ENCODE results near the gene MRPL36.
"Not testable (repeated sequence)": the region's sequence is repeated elsewhere in the genome, so short reads cannot be mapped to it uniquely, and the experiment has no call there.

Gene MRPL36

GRCh38 chr5:1820381-1820780 is 20.7 kb upstream of the MRPL36 start:
- Histone ChIP-seq H3K4me3 (no peak overlapping the region), H3K27ac (no peak overlapping the region), H3K9ac (no peak overlapping the region), H3K9me3 (replicated peaks in 1 of 11) (peaks cover 0 to 13% (median 7%) of the 10 kb centered on the region in 11 experiments; a peak in 8 of 22 replicates), H3K27me3 (peaks cover 0 to 7% (median 0%) of the 10 kb centered on the region in 11 experiments; a peak in 1 of 22 replicates), H3K4me2 (no peak overlapping the region), H4K20me1 (peaks cover 0 to 71% (median 38%) of the 10 kb centered on the region in 11 experiments; a peak in 17 of 22 replicates), H3K36me3 (peaks cover 82 to 100% (median 97%) of the 10 kb centered on the region in 11 experiments), H3K4me1 (no peaks in the 10 kb centered on the region; a peak in 1 of 20 replicates)
- TF ChIP-seq Cebpa-rat (IDR thresholded peaks at IDR 0.05), result no peak

GRCh38 chr5:1819458-1819857 is 19.8 kb upstream of the MRPL36 start:
- H3K9me3 ChIP-seq (replicated peaks in 1 of 11), result peaks cover 0 to 13% (median 7%) of the 10 kb centered on the region in 11 experiments; a peak in 8 of 22 replicates
- H3K36me3 ChIP-seq, result peaks cover 86 to 100% (median 99%) of the 10 kb centered on the region in 11 experiments
- no peak overlapping the region for H3K27ac ChIP-seq
- H3K4me1 ChIP-seq, result no peaks in the 10 kb centered on the region; a peak in 1 of 20 replicates
- no peak overlapping the region for H3K4me3 ChIP-seq
- peaks cover 0 to 71% (median 36%) of the 10 kb centered on the region in 11 experiments; a peak in 18 of 22 replicates for H4K20me1 ChIP-seq
- no peak for TF ChIP-seq Cebpa-rat (IDR thresholded peaks at IDR 0.05)
- no peak overlapping the region for H3K4me2 ChIP-seq
- peaks cover 0 to 7% (median 0%) of the 10 kb centered on the region in 11 experiments; a peak in 1 of 22 replicates for H3K27me3 ChIP-seq
- no peak overlapping the region for H3K9ac ChIP-seq

GRCh38 chr5:1818784-1819183 is 19.1 kb upstream of the MRPL36 start:
- Histone ChIP-seq H3K36me3 (peaks cover 88 to 100% (median 100%) of the 10 kb centered on the region in 11 experiments), H3K9ac (no peak overlapping the region), H3K4me1 (no peaks in the 10 kb centered on the region; a peak in 1 of 20 replicates), H4K20me1 (peaks cover under 1 to 73% (median 36%) of the 10 kb centered on the region in 11 experiments; a peak in 19 of 22 replicates), H3K9me3 (replicated peaks in 1 of 11) (peaks cover 0 to 13% (median 7%) of the 10 kb centered on the region in 11 experiments; a peak in 8 of 22 replicates), H3K27me3 (peaks cover 0 to 7% (median 0%) of the 10 kb centered on the region in 11 experiments; a peak in 1 of 22 replicates), H3K27ac (no peak overlapping the region), H3K4me3 (no peak overlapping the region), H3K4me2 (no peak overlapping the region)
- no peak for TF ChIP-seq Cebpa-rat (IDR thresholded peaks at IDR 0.05)

GRCh38 chr5:1817261-1818043 is 17.8 kb upstream of the MRPL36 start:
- H3K36me3 ChIP-seq, result peaks cover 97 to 100% (median 100%) of the 10 kb centered on the region in 11 experiments
- no peak for TF ChIP-seq Cebpa-rat (IDR thresholded peaks at IDR 0.05)
- H3K9ac ChIP-seq, result no peak overlapping the region
- H3K9me3 ChIP-seq (replicated peaks in 1 of 11), result peaks cover 0 to 13% (median 7%) of the 10 kb centered on the region in 11 experiments; a peak in 8 of 22 replicates
- H3K4me3 ChIP-seq, result no peak overlapping the region
- H3K27ac ChIP-seq, result no peak overlapping the region
- H3K4me1 ChIP-seq, result peaks cover 0 to 7% (median 0%) of the 10 kb centered on the region in 10 experiments; a peak in 3 of 20 replicates
- peaks cover 0 to 7% (median 0%) of the 10 kb centered on the region in 11 experiments; a peak in 1 of 22 replicates for H3K27me3 ChIP-seq
- peaks cover 5 to 81% (median 44%) of the 10 kb centered on the region in 11 experiments; a peak in 21 of 22 replicates for H4K20me1 ChIP-seq
- no peak overlapping the region for H3K4me2 ChIP-seq

- not testable (repeated sequence) for H3K27ac ChIP-seq, H3K27me3 ChIP-seq, H3K4me3 ChIP-seq, H3K4me2 ChIP-seq, H3K4me1 ChIP-seq, H3K9ac ChIP-seq
- peak in 4 of 11 experiments; percentile 11 to 48 (median 26); a peak in 4 of 22 replicates for TF ChIP-seq Cebpa-rat (IDR thresholded peaks at IDR 0.05)
- Histone ChIP-seq H4K20me1 (peaks cover 11 to 81% (median 49%) of the 10 kb centered on the region in 11 experiments), H3K36me3 (peaks cover 97 to 100% (median 100%) of the 10 kb centered on the region in 11 experiments), H3K9me3 (replicated peaks in 1 of 11) (peaks cover 0 to 13% (median 7%) of the 10 kb centered on the region in 11 experiments; a peak in 8 of 22 replicates)
Measured at GRCh38 chr5:1816495-1817089, 17.0 kb upstream of the MRPL36 start.

- no peak overlapping the region for H3K27ac ChIP-seq
- no peak for TF ChIP-seq Cebpa-rat (IDR thresholded peaks at IDR 0.05)
Measured at GRCh38 chr5:1815881-1816292, 16.2 kb upstream of the MRPL36 start.

GRCh38 chr5:1815071-1815786 is 15.6 kb upstream of the MRPL36 start:
- no peak for TF ChIP-seq Cebpa-rat (IDR thresholded peaks at IDR 0.05)
- H4K20me1 ChIP-seq, result peaks cover 17 to 84% (median 60%) of the 10 kb centered on the region in 11 experiments
- H3K4me2 ChIP-seq, result no peak overlapping the region
- H3K4me1 ChIP-seq, result peaks cover 0 to 9% (median 0%) of the 10 kb centered on the region in 10 experiments; a peak in 3 of 20 replicates
- H3K4me3 ChIP-seq, result no peak overlapping the region
- H3K9ac ChIP-seq, result no peak overlapping the region
- no peak overlapping the region for H3K27ac ChIP-seq
- H3K9me3 ChIP-seq (replicated peaks in 1 of 11), result peaks cover 0 to 13% (median 7%) of the 10 kb centered on the region in 11 experiments; a peak in 8 of 22 replicates
- H3K27me3 ChIP-seq, result peaks cover 0 to 12% (median 0%) of the 10 kb centered on the region in 11 experiments; a peak in 3 of 22 replicates
- H3K36me3 ChIP-seq, result peaks cover 97 to 100% (median 100%) of the 10 kb centered on the region in 11 experiments

More at GRCh38 chr5:1815881-1816292, 16.2 kb upstream of the MRPL36 start:
- Histone ChIP-seq H3K27me3 (peaks cover 0 to 7% (median 0%) of the 10 kb centered on the region in 11 experiments; a peak in 1 of 22 replicates), H3K9me3 (replicated peaks in 1 of 11) (peaks cover 0 to 13% (median 7%) of the 10 kb centered on the region in 11 experiments; a peak in 8 of 22 replicates), H3K36me3 (peaks cover 97 to 100% (median 100%) of the 10 kb centered on the region in 11 experiments), H3K4me2 (no peak overlapping the region), H3K4me3 (no peak overlapping the region), H3K4me1 (peaks cover 0 to 9% (median 0%) of the 10 kb centered on the region in 10 experiments; a peak in 3 of 20 replicates), H4K20me1 (peaks cover 11 to 83% (median 56%) of the 10 kb centered on the region in 11 experiments), H3K9ac (no peak overlapping the region)

Data from BLaER1 treated with 17β-estradiol and CSF1 and Interleukin-3, amounts not matched to agents 10 nM and 100 nM (cell line).